Mononuclear cell (primary cell): Measurements from ENCODE around the gene PNP. TPM values are rescaled to one million over a fixed set of nuclear protein-coding genes. Genes with fewer than 3 reads are reported as not detected.

Experiments used
- H3K27me3 ChIP-seq: 2 replicates; pipeline ENCODE4 v1.6.0; 2011; ENCODE audit warnings: low read length, control low read depth; ENCODE audit not compliant: insufficient read depth
- H3K4me1 ChIP-seq: 2 replicates; pipeline ENCODE4 v1.5.1; 2011; ENCODE audit warnings: mild to moderate bottlenecking, low read length, control low read depth; ENCODE audit not compliant: insufficient read depth
- H3K4me3 ChIP-seq: 2 replicates; pipeline ENCODE4 v1.5.1; 2011; ENCODE audit warnings: mild to moderate bottlenecking, low read length, moderate library complexity
- H3K9me3 ChIP-seq: 2 replicates; pipeline ENCODE4 v1.5.1; 2011; ENCODE audit warnings: low read depth, mild to moderate bottlenecking, control low read depth, low read length
- total RNA-seq: library from RNA; depleted of rRNA; stranded (reverse); fragments of >200 nt; gene quantifications from one replicate; pipeline ENCODE4 v1.2.3, GENCODE V29; 2012

The PNP gene
- total RNA-seq, 1 donor, result 144 TPM

DNA sequence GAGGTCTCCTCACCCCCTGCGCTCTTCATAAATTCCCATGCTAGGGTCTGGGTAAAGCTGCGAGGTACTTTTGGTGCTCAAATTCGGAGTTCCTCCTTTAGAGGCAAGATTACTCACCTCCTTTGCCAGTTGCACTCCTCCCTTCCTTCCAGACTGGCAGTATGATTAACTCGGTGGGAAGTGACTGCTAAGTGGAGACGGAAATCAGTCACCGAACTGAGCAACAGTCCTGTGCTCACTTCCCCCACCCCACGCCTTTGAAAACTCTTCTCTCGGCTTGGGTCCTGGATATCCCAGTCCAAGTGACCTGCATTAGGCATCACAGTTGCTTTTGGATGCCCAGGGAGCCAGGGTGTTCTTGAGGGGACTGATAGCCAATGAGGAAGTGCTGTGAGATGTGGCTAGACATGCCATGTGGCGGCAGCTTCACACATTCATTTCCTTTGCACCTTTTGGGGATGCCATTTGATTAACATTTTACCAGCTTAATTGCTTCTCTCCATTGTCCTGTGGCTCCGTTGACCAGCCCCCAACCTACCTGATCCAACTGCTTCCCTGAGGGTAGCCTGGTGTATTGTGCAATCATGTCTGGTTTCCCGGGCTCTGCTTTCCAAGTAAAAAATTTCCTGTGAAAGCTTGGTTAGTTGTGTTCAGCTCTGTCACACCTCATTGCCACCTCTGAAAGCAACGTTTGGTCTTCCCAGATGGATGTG, 840 bp downstream of the PNP start:
- Histone ChIP-seq H3K4me3 (peak overlapping the region; percentile 60), H3K9me3 (no peaks in the 10 kb centered on the region), H3K27me3 (no peaks in the 10 kb centered on the region), H3K4me1 (peaks cover 35% of the 10 kb centered on the region)

DNA sequence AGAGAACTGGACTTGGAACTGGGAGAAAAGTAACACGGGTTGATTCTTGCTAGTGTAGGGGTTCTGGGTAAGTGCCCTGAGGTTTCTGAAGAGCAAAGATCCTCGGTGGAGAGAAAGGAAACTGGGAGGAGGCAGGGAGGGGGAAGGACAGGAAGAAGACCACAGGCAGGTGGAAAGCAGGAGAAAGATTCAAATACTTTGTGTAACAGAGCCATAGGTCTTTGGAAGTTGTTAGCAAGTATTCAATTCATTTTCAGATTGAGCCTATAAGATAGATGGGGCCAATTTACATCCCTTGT, 1.3 kb downstream of the PNP start:
- H3K4me3 ChIP-seq, result peak overlapping the region; percentile 60
- no peaks in the 10 kb centered on the region for H3K27me3 ChIP-seq
- no peaks in the 10 kb centered on the region for H3K9me3 ChIP-seq
- peaks cover 36% of the 10 kb centered on the region for H3K4me1 ChIP-seq

DNA sequence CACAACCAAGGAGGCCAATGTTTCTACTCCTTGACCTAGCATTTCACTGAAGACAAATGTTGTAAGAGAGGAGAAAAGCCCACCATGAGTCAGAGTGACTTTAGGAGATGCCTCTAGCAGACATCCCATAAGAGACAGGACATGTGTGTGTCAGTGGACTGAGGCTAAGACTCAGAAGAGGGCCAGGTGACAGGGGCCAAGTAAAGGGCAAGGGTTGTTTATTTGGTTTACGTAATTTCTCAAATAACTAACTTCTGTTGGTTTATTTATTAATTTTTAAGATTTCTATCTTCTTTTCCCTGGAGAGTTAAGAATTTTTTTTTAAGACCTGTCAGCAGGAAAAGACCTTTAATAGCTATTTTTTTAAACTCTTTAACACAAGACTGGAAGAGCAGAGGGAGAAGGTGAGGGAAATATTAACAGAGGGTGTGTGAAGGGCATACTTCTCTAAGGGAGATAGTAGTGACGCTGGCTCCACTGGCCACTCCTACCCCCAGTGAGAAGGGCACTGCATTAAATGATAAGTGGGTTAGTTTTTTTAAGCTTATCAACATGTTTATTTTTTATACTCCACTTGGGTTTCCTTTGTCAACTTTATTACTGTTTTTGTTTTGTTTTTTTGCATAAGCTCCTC, 3.4 kb downstream of the PNP start:
- Histone ChIP-seq H3K9me3 (no peaks in the 10 kb centered on the region), H3K4me3 (no peak overlapping the region), H3K27me3 (no peaks in the 10 kb centered on the region), H3K4me1 (peaks cover 57% of the 10 kb centered on the region)

DNA sequence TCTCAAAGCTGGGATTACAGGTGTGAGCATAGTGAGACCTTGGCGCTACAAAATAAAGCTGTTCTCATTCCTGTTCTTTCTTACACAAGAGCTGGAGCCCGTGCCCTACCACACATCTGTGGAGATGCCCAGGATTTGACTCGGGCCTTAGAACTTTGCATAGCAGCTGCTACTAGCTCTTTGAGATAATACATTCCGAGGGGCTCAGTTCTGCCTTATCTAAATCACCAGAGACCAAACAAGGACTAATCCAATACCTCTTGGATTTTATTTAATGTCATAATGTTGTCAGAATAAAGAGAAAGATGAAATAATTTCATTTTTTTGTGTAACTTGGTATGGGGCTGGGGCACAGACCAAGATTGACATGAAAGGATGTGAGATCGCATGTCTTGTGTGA, 7.6 kb downstream of the PNP start:
- no peak overlapping the region for H3K4me3 ChIP-seq

DNA sequence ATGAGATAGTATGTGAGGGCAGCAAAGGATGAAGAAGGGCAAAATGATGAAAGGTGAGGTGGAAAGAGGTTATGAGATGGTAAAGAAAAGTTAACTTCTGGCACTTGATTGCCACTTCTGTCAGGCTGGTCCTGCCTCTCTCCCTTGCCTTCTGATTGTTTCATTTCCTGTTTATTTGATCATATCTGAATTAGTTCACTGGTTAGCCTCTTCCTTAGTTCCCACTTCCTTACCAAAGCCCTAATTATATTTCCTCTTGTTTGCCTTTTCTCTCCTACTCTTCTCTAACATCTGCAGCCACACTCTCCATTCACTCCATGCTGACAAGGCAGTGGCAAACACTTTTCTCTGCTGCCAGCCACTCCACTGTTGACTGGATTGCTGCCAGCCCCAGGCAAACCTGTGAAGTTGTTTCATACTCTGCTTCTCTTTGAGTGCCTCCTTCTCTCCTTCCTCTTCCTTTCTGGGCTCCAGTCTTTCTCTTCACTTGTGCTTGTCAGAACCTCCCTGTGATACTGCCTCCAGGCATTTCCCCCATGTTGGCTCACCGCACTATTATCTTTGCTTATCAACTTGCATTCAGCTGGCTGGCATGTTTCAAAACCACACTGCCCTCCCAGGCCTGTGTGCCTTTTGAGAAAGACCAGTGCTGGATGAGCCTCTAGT, 8.1 kb downstream of the PNP start:
- no peak overlapping the region for H3K4me3 ChIP-seq

More for the DNA sequence above, 7.6 kb downstream of the PNP start:
- Histone ChIP-seq H3K9me3 (no peaks in the 10 kb centered on the region), H3K27me3 (no peaks in the 10 kb centered on the region), H3K4me1 (peaks cover 44% of the 10 kb centered on the region)

DNA sequence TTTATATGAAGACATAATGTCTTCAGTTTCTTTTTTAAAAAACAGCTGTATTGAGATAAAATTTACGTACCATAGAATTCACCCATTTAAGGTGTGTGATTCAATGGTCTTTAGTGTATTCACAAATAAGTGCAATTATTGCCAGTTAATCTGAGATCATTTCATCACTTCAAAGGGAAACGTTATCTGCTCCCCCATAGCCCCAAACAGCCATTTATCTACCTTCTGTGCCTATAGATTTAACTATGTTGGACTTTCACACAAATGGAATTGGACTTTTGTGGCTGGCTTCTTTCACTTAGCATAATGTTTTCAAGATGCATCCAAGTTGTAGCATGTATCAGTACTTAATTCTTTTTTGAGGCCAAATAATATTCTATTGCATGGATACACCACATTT, 9.7 kb downstream of the PNP start:
- Histone ChIP-seq H3K4me3 (no peak overlapping the region), H3K9me3 (no peaks in the 10 kb centered on the region), H3K27me3 (no peaks in the 10 kb centered on the region), H3K4me1 (peaks cover 33% of the 10 kb centered on the region)

More for the DNA sequence above, 8.1 kb downstream of the PNP start:
- no peaks in the 10 kb centered on the region for H3K9me3 ChIP-seq
- peaks cover 38% of the 10 kb centered on the region for H3K4me1 ChIP-seq
- no peaks in the 10 kb centered on the region for H3K27me3 ChIP-seq

DNA sequence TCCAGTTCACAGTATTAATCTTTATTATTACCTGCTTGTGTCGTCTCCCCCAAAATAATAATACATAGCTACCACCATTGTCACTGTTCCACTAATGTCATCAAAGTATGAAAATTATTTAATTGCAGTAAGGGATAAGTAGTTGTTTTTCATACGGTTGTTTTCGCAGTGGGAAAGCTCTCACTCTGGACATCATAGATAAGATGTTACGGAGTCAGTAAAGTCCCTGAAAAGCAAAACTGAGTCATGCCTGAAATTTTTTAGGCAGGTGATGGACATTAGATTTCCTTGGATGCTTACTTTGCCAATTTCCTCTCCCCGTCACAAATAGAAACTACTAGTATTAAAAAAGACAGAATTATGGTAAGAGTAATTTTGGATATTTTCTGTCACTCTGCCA, 13.2 kb downstream of the PNP start:
- no peaks in the 10 kb centered on the region for H3K9me3 ChIP-seq
- no peaks in the 10 kb centered on the region for H3K27me3 ChIP-seq
- H3K4me1 ChIP-seq, result peaks cover 26% of the 10 kb centered on the region
- no peak overlapping the region for H3K4me3 ChIP-seq

DNA sequence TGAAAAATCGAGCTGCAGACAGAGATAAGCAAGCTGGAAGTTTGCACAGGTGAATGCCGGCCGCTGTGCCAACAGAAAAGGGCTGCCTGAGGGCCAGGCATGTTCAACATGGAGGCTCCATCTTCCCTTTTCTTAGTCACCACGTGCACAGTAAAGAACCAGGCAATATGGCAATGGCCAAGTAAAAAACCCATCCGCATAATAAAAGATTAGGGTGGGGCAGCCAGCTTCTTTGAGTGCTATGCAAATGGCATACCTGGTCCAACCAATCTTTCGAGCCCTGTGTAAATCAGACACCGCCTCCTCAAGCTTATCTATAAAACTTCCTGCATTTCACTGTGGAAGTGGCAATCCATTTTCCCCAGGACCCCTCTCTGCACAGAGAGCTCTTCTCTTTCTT, 16.7 kb downstream of the PNP start:
- H3K4me1 ChIP-seq, result peaks cover 49% of the 10 kb centered on the region
- H3K27me3 ChIP-seq, result no peaks in the 10 kb centered on the region
- H3K4me3 ChIP-seq, result no peak overlapping the region

DNA sequence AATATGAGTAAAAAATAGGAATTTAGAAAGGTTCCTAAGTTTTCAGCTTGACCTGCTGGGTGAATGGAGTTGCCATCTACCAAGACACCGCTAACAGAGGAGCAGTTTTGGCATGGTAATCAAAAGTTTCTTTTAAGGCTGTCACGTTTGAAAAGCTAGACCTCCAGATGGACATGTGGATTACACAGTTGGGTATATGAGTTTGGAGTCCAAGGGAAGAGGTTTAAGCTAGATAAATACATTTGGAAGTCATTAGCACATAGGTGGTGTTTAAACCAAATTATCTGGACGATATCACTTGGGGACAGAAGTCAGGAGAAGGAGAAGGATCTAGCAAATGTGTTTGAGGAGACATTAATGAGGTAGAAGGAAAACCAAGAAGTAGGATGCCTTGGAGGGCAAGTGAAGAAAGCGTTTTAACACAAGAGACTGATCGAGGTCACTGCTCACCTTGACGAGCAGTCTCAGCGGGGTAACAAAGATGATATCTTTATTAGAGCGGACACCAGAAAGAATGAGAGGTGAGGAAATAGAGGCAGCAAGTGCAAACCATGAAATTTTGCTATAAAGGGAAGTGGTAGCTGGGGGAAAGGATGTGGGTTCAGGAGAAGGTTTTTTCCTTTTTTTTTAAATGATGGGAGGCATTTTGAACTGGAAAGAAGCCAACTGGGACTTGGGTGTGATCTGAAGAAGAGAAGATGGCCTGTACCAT, 17.6 kb downstream of the PNP start:
- H3K9me3 ChIP-seq, result no peaks in the 10 kb centered on the region
- H3K4me1 ChIP-seq, result peaks cover 56% of the 10 kb centered on the region
- H3K27me3 ChIP-seq, result no peaks in the 10 kb centered on the region
- no peak overlapping the region for H3K4me3 ChIP-seq

More for the DNA sequence above, 16.7 kb downstream of the PNP start:
- H3K9me3 ChIP-seq, result no peaks in the 10 kb centered on the region

DNA sequence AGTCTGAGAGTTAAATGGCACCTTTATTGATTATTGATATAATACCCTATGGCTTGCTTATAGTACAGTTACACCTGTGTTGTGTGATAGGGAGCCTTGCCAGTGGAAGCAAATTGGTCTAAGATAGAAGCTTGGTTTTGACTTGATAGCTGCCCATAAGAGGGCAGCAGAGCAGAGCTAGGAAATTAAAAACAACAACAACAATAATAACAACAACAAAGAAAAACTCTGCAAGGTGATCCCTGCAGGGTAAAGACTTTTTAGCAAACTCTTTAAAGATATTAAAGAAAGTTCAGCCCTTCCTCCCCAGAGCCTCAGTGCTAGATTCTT, 18.2 kb downstream of the PNP start:
- Histone ChIP-seq H3K27me3 (no peaks in the 10 kb centered on the region), H3K4me1 (peaks cover 56% of the 10 kb centered on the region), H3K9me3 (no peaks in the 10 kb centered on the region), H3K4me3 (no peak overlapping the region)

DNA sequence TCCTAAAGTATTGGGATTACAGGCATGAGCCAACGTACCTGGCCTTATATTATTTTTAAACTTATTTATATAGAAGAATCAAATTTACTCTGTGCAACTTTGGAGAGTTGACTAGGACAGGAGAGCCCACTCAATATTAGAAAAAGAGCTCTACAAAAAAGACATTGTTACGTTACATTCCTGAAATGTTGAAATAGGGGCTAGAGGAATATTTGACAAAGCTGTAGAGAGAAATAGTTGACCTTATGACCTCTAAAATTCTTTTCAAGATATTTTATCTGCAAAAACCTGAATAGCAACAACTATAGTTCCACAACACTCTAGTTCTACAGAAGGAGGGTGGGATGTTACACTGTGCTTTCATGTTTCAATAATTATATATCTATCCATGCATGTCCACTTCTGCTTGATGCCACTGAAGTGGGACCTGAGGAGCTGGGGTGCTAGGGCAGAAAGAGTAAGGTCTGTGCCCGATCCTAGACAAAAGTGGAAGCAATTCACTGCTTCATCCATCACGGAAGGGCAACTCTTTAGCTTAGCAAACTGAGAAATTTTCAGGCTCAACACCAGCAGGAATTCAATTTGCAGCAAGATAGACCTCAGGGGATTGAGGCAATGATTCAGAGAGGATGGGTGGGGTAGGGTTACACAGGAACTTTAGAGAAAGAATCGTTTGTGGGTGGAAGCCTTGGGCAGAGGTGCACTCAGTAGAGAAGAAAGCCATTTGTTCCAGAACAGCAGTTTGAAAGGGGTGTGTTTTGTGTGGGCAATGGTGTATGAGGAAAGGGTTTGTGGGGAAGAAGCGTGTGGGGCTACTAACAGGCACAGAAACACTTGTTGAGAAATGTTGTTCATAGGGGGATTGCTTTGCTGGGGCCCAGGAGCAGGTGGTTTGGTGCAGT, 20.1 kb downstream of the PNP start:
- no peak overlapping the region for H3K4me3 ChIP-seq
- H3K9me3 ChIP-seq, result no peaks in the 10 kb centered on the region
- no peaks in the 10 kb centered on the region for H3K27me3 ChIP-seq
- H3K4me1 ChIP-seq, result peaks cover 76% of the 10 kb centered on the region

DNA sequence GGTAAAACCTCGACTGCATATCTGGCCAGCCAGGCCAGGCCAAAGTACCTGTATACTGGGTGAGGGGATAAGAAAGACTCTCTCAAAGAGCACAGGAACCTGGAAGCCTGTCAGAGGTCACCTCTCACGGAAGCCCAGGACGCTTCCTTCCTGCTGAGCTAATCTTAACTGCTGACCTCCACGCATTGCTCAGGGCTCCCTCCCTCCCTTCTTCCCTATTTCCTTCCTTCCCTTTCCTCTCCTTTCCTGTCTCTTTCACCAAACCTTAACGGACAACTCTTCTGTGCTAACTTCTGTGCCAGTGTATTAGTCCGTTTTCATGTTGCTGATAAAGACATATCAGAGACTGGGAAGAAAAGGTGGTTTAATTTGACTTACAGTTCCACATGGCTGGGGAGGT, 21.4 kb downstream of the PNP start:
- Histone ChIP-seq H3K4me1 (peaks cover 88% of the 10 kb centered on the region), H3K27me3 (no peaks in the 10 kb centered on the region), H3K4me3 (no peak overlapping the region), H3K9me3 (no peaks in the 10 kb centered on the region)

DNA sequence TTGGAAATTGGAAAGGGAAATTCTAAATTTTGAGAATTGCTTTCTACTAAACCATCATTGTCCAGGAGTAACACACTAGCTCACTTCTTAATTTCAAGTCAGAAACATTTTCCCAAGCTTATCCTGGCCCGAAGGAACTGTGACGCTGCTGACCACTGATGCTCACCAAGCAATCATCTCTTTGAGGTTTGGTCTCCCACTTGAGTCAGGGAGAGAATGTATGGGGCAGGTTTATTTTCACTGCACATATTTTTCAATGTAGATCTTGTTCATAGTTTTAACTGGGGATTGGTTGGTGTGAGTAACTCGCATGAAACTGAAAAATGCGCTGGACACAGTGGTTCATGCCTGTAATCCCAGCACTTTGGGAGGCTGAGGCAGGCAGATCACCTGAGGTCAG, 23.3 kb downstream of the PNP start:
- peaks cover 80% of the 10 kb centered on the region for H3K4me1 ChIP-seq
- H3K4me3 ChIP-seq, result no peak overlapping the region

DNA sequence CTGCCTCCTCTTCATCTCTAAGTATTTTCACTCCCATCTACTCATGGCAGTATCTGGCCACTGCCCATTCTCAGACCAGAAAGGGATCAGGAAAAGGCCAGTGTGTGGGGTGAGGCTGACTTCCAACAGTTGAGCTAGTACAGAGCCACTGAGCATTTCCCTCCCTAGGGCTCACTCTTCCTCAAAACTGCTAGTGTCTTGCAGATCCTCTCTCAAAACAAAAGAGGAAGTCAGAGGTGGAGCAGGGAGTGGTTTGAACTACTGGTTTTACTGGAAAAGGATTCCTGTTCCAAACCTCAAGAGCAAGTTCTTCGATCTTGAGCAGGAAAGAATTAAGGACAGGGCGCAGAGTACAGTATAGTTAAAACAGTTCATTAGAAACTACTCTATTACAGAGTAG, 24.4 kb downstream of the PNP start:
- H3K4me3 ChIP-seq, result no peak overlapping the region
- H3K9me3 ChIP-seq, result no peaks in the 10 kb centered on the region
- H3K4me1 ChIP-seq, result peaks cover 74% of the 10 kb centered on the region
- H3K27me3 ChIP-seq, result no peaks in the 10 kb centered on the region

More for the DNA sequence above, 23.3 kb downstream of the PNP start:
- no peaks in the 10 kb centered on the region for H3K27me3 ChIP-seq
- H3K9me3 ChIP-seq, result no peaks in the 10 kb centered on the region
